Upper lobe of right lung (tissue), 1 donor: Measurements from ENCODE around the gene PRXL2B. TPM values are rescaled to one million over a fixed set of nuclear protein-coding genes. Genes with fewer than 3 reads are reported as not detected.

Experiments used
- ATAC-seq: fragments of 200-7000 bp; cut with Tn5 transposase; one replicate; pipeline ENCODE4 v1.9.1; 2020; ENCODE audit warnings: mild to moderate bottlenecking, moderate library complexity
- DNase-seq: peaks from one replicate; pipeline ENCODE4 v3.0.0-alpha.2; 2020
- H3K27ac ChIP-seq: fragments of 200-600 bp; one replicate; pipeline ENCODE4 v1.8.0; 2022
- H3K27me3 ChIP-seq: fragments of 200-600 bp; one replicate; pipeline ENCODE4 v1.8.0; 2022; ENCODE audit warnings: mild to moderate bottlenecking
- H3K36me3 ChIP-seq: fragments of 200-600 bp; one replicate; pipeline ENCODE4 v1.8.0; 2022
- H3K4me1 ChIP-seq: fragments of 200-600 bp; one replicate; pipeline ENCODE4 v1.8.0; 2022
- H3K4me3 ChIP-seq: fragments of 200-600 bp; one replicate; pipeline ENCODE4 v1.8.0; 2022; ENCODE audit warnings: mild to moderate bottlenecking
- H3K9me3 ChIP-seq: fragments of 200-600 bp; one replicate; pipeline ENCODE4 v1.8.0; 2022
- CTCF ChIP-seq: fragments of 200-600 bp; IDR thresholded peaks from one replicate; pipeline ENCODE4 v1.8.0; 2022; ENCODE audit warnings: antibody characterized with exemption
- intact Hi-C: fragments of 100-400 bp; cut with DNase I; formaldehyde crosslinking; loops from one replicate; pipeline ENCODE4 v1.11.0; 2022
- total RNA-seq: library from RNA; stranded (reverse); fragmentation: NEBNext Ultra II Directional; extraction: Animal tissue kit (Norgen Biotek cat#: 25700); gene quantifications from one replicate; pipeline ENCODE4 v1.2.1, GENCODE V29; 2021
- donor health status: DM: no; HTN: yes; CAD: no; lungs with severe emphysema.

Gene PRXL2B
- total RNA-seq, 1 donor from 2014 or later, result 25.9 TPM

GRCh38 chr1:2596530-2597333 lies 10.2 kb downstream of the PRXL2B start:
- intact Hi-C loops, result no loop called here
- H3K27ac ChIP-seq, result no peak overlapping the region
- H3K4me3 ChIP-seq, result no peak overlapping the region
- H3K27me3 ChIP-seq, result no peaks in the 10 kb centered on the region
- no peaks in the 10 kb centered on the region for H3K9me3 ChIP-seq
- TF ChIP-seq CTCF, result no peak
- peak; percentile 57 for DNase-seq
- H3K36me3 ChIP-seq, result no peaks in the 10 kb centered on the region
- H3K4me1 ChIP-seq, result peaks cover 14% of the 10 kb centered on the region
- ATAC-seq, result no peak

- ATAC-seq (no peak), DNase-seq (peak; percentile 64)
- Histone ChIP-seq H3K9me3 (no peaks in the 10 kb centered on the region), H3K27me3 (no peaks in the 10 kb centered on the region), H3K4me1 (peaks cover 14% of the 10 kb centered on the region), H3K27ac (no peak overlapping the region), H3K4me3 (no peak overlapping the region), H3K36me3 (no peaks in the 10 kb centered on the region)
- intact Hi-C loops, result no loop called here
- TF ChIP-seq CTCF, result no peak
Measured at GRCh38 chr1:2597441-2598328, 11.1 kb downstream of the PRXL2B start.

- Histone ChIP-seq H3K27ac (no peak overlapping the region), H3K36me3 (no peaks in the 10 kb centered on the region), H3K9me3 (no peaks in the 10 kb centered on the region), H3K27me3 (peaks cover 2% of the 10 kb centered on the region), H3K4me1 (peaks cover 8% of the 10 kb centered on the region), H3K4me3 (no peak overlapping the region)
- TF ChIP-seq CTCF, result no peak
- intact Hi-C loops, result no loop called here
- DNase-seq, result peak; percentile 18
- no peak for ATAC-seq
Measured at GRCh38 chr1:2598329-2598931, 11.9 kb downstream of the PRXL2B start.

GRCh38 chr1:2601721-2602303 lies 15.2 kb downstream of the PRXL2B start:
- peaks cover 9% of the 10 kb centered on the region for H3K27me3 ChIP-seq

More at GRCh38 chr1:2601721-2602303, 15.2 kb downstream of the PRXL2B start:
- no peak for TF ChIP-seq CTCF
- ATAC-seq, result no peak
- H3K9me3 ChIP-seq, result no peaks in the 10 kb centered on the region
- H3K4me1 ChIP-seq, result no peaks in the 10 kb centered on the region
- intact Hi-C loops, result no loop called here
- H3K27ac ChIP-seq, result no peak overlapping the region
- no peaks in the 10 kb centered on the region for H3K36me3 ChIP-seq
- DNase-seq, result peak; percentile 46
- H3K4me3 ChIP-seq, result no peak overlapping the region
